ENCODE data around the gene C10orf88.

C10orf88 gene

DNA sequence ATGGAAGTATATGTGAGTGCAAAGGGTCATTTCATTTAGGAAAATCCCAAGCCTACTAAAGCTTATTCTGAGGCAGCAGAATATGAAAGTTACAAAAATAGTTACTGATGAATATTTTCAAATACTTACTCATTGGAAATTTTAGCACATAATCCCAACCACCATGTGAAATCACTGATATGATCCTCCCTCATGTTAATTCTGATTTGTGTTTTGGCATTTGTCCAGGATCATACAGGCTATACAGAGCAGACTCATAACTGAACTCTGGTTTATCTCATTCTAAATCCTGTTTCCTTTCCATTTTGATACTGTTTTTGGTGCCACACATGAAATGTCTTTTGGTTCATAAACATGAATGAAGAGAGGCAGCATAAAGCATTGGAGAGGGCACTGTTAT lies 71.3 kb downstream of the C10orf88 start:
- Histone ChIP-seq H4K91ac (ENCODE audit: low read depth, low read length, poor library complexity) (no peak overlapping the region), H3K27me3 (ENCODE audit: control insufficient read depth in 3 of 3, insufficient read depth in 3 of 3, low read depth in 1 of 3, low read length in 3 of 3) (peaks cover 0 to 19% (median 0%) of the 10 kb centered on the region in 3 experiments), H4K8ac (ENCODE audit: low read depth, low read length) (no peak overlapping the region), H3K9me3 (replicated peaks in 1 of 2; ENCODE audit: control insufficient read depth in 2 of 2, insufficient read depth in 1 of 2, low read depth in 1 of 2, low read length in 2 of 2) (peaks cover 0 to 3% of the 10 kb centered on the region in 2 donors), H3K4me3 (ENCODE audit: low read length in 2 of 2) (no peak overlapping the region), H3K14ac (ENCODE audit: low read length) (no peak overlapping the region), H2BK5ac (ENCODE audit: low read length) (no peak overlapping the region), H2BK15ac (ENCODE audit: low read length) (no peak overlapping the region), H3K23ac (ENCODE audit: low read depth, low read length, poor library complexity) (no peak overlapping the region), H3K36me3 (replicated peaks in 1 of 2; ENCODE audit: control insufficient read depth in 2 of 2, insufficient read depth in 2 of 2, low read length in 2 of 2) (no peaks in the 10 kb centered on the region), H3K9ac (ENCODE audit: low read depth, low read length, poor library complexity) (no peak overlapping the region), H3K18ac (ENCODE audit: low read length) (no peak overlapping the region), H3K27ac (replicated peaks; ENCODE audit: low read length) (no peak overlapping the region), H3K4me2 (ENCODE audit: insufficient read depth, low read length, poor library complexity, severe bottlenecking) (no peak overlapping the region), H3K4me1 (ENCODE audit: control insufficient read depth in 2 of 2, insufficient read depth in 1 of 2, low read depth in 1 of 2, low read length in 2 of 2) (peaks cover 0 to 2% of the 10 kb centered on the region in 2 donors), H2BK120ac (ENCODE audit: low read depth, low read length) (no peak overlapping the region), H3K4ac (ENCODE audit: low read length) (no peak overlapping the region), H2AFZ (ENCODE audit: low read length) (no peak overlapping the region), H2BK12ac (ENCODE audit: low read length) (no peak overlapping the region), H3K79me1 (ENCODE audit: low read depth, low read length) (no peaks in the 10 kb centered on the region), H2AK5ac (ENCODE audit: low read depth, low read length) (no peak overlapping the region)
- DNase-seq (ENCODE audit: low spot score): no peak
